GM11168 (cell line): ENCODE results near the gene TMEFF1.

Source experiments
- in situ Hi-C: fragments of 300-500 bp; cut with MboI; formaldehyde crosslinking; loops from one replicate; pipeline ENCODE4 v1.12.0; 2022; ENCODE audit warnings: low sequenced_read_pairs; ENCODE audit not compliant: unreplicated experiment

TMEFF1 gene

DNA sequence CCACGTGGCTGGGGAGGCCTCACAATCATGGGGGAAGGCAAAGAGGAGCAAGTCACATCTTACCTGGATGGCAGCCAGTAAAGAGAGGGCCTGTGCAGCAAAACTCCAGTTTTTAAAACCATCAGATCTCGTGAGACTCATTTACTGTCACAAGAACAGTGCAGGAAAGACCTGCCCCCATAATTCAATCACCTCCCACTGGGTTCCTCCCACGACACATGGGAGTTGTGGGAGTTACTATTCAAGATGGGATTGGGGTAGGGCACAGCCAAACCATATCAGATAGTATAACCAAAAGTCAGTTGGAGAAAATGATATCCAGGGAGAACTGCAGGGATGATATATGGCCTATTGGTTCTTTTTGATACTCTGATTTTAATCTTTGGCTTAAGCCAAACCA lies 94.9 kb downstream of the TMEFF1 start:
- in situ Hi-C loops: no loop called here

DNA sequence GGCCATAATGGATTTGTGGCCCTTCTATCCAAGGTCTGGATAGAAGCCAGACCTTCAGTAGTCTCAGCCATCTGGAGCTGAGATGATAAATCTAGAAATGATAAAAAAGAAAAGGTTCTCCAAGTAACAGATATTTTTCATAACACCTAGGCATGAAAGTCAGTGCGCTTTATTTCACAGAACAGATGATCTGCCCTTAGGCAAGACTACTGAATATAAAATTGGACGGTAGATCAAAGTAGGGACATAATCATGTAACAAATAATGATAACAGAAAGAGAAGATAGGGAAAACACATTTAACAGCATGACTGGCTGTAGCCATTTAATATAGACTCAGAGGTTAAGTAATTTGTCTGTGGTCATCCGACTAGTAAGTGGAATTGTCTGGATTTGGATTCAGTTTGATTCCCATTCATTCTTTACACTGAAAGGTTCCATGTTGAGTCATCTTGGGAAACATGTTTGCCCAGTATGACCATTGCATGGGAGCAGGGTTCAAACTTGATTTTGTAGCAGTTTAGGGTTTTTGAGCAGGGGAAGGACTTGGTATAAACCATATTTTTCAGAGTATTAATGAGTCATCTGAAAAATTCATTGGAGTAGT lies 100.8 kb downstream of the TMEFF1 start:
- in situ Hi-C loops: no loop called here

DNA sequence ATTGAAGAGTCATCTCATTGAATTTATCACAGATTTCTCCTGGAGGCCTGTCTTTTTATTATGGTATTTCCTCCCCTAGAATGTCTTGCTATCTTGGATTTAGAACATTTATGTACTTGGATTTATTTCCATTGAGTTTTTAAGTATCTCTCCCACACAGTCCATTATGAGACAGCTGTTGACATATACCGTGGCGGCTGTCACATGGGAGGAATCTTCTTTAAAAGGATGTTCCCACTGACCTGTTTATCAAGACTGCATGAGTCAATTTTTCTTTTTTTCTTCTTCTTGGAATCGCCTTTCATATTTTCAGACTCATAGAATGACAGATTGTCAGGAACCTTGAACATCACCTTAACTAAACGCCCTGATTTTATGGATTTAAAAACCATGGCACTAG lies 102.1 kb downstream of the TMEFF1 start:
- in situ Hi-C loops: loop anchor here (25.0 kb wide), 1 partner anchor 238 kb away; no protein-coding TSS in a partner anchor

DNA sequence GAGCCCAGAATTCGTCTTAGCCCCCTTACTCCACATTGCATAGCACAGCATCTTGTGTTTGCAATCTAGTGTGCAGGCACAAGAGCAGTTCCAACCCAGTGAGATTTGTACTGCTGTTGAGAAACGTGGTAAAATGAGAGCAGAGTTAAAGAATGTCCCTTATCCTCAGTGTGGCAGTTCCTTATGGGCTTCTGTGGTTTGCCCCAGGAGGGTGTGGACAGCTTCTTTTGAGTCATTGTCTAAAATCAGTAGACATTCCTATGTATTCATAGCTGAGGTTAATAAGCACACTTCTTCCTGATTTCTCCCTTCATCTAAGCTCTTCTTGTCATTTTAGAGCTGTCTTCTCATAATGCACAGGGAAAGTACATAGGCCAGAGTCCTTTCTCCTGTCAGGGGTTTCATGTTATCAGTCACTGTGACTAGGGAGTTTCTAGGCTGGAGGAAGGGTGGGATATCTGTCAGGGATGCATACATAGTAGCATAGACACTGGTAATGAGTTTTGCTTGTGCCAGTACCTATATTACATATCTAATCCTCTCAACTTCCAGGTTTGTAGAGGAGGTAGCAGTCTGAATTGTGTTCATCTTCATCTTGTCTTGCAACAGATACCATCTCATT lies 102.9 kb downstream of the TMEFF1 start:
- in situ Hi-C loops: loop anchor here (25.0 kb wide), 1 partner anchor 239 kb away; no protein-coding TSS in a partner anchor

DNA sequence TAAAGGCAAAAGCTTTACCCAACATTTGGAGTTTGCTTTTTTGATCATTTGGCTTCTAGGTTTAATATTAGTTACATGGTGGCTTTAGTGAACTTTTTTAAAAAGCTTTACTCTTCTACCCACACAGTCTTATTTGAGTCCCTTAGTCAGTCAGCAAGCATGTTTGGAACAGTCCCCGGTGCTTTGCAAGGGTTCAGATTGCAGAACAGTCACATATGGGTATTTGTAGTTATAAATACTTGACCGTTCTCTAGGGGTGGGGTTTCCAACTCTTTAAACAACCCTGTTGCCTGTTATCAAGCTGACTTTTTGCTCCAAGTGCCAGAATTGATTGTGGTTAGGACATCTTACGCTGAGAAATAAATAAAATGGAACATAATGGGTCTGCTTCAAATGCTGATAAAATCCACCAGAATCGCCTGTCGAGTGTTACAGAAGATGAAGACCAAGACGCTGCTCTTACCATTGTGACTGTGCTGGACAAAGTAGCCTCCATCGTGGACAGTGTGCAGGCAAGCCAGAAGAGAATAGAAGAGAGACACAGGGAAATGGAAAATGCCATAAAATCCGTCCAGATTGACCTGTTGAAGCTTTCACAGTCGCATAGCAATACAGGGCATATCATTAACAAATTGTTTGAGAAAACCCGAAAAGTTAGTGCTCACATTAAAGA lies 105.0 kb downstream of the TMEFF1 start, which contains the start of gene CAVIN4:
CAVIN4 (plus strand) TSS at position 304 of the 673 bp plus-strand sequence; CDS start at position 369, 65 bp downstream.
- in situ Hi-C loops: loop anchor here (25.0 kb wide), 1 partner anchor 241 kb away; no protein-coding TSS in a partner anchor

DNA sequence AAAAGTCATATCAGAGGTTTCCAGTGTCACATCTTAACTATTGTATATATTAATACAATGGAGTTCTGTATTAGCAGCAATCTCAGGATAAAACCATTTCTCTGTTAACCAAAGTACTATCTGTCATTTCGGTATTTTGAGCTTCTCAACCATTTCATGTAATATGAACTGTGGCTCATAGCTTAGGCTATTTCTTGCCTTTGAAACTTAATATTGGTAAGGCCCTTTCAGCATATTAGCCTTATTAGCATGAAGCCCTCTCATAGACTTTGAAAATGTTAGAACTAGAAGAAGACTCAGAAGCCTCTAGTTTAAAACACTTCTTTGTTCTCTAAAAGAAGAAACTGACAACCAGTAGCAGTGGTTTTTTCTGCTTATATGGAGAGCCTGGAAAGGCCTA lies 105.7 kb downstream of the TMEFF1 start:
- in situ Hi-C loops: loop anchor here (25.0 kb wide), 1 partner anchor 241 kb away; no protein-coding TSS in a partner anchor

DNA sequence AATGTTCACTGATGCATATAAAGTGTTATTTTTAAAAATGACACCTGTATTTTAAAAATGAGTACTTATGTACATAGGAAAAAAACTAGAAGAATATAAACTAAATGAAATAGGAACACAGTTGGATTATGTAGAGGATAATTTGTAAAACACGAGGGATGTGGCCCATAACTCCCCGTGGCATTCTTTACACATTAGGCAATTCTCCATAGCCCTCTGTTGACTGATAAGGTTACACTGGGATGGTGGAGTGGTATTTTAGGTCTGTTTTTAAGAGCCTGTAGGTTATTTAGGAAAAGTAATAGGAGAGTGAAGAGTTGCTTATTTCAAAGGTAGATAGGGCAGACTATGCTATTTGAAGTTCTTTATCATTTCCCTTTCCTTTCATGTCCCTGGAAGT lies 106.7 kb downstream of the TMEFF1 start:
- in situ Hi-C loops: loop anchor here (25.0 kb wide), 1 partner anchor 242 kb away; no protein-coding TSS in a partner anchor

DNA sequence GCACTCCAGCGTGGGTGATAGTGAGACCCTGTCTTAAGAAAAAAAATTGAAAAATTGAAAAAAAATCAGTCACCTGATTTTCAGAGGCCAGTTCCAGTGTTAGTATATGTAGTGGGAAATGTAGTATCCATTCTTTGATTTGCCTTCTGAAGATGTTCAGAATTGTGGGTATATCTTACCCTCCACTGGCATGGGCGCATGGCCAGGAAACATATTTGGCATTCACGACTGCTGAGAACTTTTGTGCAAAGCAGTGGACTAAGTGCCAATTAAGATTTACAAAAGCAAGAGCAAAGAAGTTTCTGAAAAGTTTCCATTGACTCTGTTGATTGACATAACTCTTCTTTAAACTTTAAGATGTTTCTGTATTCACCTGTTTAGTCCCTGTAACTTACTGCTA lies 107.3 kb downstream of the TMEFF1 start:
- in situ Hi-C loops: loop anchor here (25.0 kb wide), 1 partner anchor 243 kb away; no protein-coding TSS in a partner anchor

DNA sequence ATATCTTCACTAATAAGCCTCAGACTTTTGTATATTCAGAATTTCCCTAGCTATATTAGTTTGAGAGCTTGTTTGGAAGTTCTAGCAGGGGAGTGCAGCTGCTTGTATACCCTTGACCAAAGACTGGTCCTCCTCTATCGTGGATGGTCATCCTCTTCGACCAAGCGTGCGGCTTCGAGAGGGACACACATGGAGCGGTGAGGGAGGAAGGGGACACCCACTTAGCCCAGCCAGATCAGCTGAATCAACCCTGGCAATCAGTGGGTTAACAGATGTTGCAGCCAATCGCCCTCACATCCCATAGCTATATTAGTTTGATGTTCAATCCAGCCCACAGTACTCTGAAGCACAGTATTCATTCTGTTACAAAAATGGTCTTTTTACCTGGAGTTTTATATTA lies 108.1 kb downstream of the TMEFF1 start:
- in situ Hi-C loops: loop anchor here (25.0 kb wide), 1 partner anchor 244 kb away; no protein-coding TSS in a partner anchor

DNA sequence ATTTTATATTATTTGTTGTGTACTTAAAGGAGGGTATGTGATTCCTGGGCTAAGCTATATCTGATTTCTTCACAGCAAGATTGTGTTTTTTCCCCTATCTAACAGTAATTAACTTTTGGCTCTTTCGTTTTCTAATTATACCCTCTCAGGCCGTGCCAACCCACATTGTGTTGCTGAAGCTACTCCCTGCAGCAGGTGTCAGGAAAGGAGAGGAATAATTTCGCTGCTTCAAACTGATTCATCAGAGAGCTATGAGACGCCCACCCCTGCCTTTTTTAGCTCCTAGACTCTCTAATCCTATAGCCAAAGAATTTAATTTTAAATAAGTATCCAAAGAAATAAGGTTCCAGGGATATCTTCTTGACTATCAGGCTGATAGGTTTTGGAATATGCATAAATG lies 108.7 kb downstream of the TMEFF1 start:
- in situ Hi-C loops: loop anchor here (25.0 kb wide), 1 partner anchor 244 kb away; no protein-coding TSS in a partner anchor

DNA sequence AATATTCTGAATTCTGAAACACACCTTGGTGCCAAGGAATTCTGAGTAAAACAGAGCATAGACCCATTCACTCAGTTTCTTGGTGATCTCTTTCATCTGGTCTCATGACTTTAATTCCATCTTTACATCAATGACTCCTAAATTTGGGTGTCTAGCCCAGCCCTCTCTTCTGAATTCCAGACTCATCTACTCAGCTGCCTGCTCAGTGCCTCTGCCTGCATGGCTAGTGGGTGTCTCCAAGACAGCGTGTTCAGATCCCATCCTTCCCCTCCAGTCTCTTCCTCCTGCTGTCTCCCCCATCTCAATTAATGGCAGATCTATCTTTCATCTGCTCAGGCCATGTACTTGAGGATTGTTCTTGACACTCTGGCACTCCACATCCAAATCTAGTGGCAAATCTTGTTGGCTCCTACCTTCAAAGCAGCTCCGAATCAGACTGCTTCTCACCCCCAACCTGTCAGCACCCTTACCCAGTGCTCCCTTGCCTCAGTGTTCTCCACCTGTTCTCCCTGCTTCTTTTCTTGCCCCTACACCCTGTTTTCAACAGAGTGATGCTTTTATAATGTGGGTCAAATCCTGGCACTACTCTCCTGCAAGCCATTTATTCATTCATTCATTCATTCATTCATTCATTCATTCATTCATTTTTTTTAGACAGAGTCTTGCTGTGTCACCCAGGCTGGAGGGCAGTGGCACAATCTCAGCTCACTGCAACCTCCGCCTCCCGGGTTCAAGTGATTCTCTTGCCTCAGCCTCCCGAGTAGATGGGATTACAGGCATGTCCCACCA lies 110.3 kb downstream of the TMEFF1 start:
- in situ Hi-C loops: loop anchor here (25.0 kb wide), 1 partner anchor 246 kb away; no protein-coding TSS in a partner anchor

DNA sequence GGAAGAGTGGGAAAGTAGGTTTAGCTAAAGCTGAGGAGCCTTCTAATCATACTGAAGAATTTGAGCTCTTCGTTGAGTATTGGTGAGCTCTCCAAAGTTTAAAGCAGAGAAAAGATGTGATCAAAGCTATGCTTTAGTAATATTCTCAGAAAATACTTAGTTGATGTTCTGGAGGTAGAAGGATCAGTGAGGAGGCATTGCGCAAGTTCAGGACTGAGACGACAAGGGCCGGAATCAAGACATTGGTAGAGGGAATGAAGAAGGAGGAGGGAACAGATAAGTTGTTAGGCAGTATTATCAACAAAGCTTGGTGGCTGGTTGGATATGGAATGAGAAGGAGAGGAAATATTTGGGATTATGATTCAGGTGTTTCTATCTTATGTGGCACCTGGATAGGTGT lies 112.0 kb downstream of the TMEFF1 start:
- in situ Hi-C loops: loop anchor here (25.0 kb wide), 1 partner anchor 248 kb away; no protein-coding TSS in a partner anchor

DNA sequence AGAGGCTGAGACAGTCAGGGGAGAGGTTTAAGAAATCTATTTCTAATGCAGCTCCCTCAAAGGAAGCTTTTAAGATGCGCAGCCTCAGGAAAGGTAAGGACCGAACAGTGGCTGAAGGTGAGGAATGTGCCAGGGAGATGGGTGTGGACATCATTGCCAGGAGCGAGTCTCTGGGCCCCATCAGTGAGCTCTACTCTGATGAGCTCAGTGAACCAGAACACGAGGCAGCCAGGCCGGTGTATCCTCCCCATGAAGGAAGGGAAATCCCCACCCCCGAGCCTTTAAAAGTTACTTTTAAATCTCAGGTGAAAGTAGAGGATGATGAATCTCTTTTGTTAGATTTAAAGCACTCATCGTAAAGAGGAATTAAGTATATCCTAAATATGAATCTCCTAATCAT lies 113.1 kb downstream of the TMEFF1 start:
- in situ Hi-C loops: loop anchor here (25.0 kb wide), 1 partner anchor 249 kb away; no protein-coding TSS in a partner anchor

DNA sequence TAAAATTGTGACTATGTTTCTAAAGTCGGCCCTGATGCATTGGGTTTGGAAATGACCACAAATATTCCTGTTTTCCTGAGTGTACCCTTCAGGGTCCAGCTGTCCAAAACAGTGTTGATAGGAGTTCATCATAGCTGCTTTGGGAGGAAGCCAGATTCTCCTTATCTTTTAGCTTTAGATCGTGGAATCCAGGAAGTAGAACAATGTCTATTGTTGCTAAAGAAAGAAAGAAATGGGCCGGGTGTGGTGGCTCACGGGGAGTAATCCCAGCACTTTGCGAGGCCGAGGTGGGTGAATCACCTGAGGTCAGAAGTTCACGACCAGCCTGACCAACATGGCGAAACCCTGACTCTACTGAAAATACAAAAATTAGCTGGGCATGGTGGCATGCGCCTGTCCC lies 114.4 kb downstream of the TMEFF1 start:
- in situ Hi-C loops: loop anchor here (25.0 kb wide), 1 partner anchor 250 kb away; no protein-coding TSS in a partner anchor

DNA sequence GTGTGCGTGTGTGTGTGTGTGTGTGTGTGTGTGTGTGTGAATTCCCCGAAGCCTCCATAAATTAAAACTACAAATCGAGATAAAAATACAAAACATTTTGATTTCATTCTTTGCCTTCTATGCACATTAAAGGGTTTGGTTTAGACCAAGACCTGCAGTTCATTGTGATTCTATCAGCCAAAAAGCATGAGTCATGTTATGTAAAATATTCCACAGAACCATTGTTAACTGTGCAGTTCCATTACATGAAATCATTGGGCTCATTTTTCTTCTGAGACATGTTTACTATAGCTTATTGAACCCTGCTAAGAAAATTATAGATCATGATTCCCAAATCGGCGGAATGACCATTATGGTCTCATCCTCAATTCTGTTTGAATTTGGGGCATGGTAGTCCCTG lies 116.6 kb downstream of the TMEFF1 start:
- in situ Hi-C loops: loop anchor here (25.0 kb wide), 1 partner anchor 252 kb away; no protein-coding TSS in a partner anchor

DNA sequence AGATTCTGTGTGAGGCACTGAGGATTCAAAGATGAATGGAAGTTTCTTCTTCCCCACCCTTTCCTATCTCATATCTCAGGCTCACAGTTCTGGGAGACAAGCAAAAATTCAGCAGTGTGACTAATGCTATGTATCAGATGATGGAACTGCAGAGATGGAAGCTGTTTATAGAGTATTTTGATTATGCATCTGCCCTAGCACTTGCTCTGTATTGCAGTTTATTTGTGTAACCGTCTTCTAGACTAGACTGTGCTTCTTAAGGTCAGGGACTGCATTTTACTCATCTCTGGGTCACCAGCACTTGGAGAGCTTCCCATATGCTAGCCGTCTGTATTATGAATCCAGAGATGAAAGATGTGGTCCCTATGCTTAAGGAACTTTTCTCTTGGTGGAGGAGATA lies 117.5 kb downstream of the TMEFF1 start:
- in situ Hi-C loops: loop anchor here (25.0 kb wide), 1 partner anchor 253 kb away; no protein-coding TSS in a partner anchor

DNA sequence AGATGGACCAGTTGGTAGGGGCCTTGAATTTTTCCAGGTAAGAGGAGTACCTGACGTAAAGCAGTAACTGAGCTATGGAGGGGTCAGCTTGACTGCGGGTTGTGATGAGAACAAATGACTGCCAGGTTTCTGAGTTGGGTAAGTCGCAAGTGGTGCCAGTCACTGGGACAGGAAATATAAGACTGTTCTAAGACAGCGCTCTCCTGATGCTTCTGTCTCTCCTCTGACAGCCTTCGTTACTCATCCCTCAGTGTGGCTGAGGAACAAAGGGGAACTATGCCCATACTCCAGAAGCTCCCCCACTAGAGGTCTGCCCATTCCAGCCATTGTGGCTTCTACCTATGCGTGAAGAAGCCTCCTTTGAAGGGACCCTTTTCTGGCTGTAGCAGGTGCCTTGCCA lies 118.2 kb downstream of the TMEFF1 start:
- in situ Hi-C loops: loop anchor here (25.0 kb wide), 1 partner anchor 254 kb away; no protein-coding TSS in a partner anchor

DNA sequence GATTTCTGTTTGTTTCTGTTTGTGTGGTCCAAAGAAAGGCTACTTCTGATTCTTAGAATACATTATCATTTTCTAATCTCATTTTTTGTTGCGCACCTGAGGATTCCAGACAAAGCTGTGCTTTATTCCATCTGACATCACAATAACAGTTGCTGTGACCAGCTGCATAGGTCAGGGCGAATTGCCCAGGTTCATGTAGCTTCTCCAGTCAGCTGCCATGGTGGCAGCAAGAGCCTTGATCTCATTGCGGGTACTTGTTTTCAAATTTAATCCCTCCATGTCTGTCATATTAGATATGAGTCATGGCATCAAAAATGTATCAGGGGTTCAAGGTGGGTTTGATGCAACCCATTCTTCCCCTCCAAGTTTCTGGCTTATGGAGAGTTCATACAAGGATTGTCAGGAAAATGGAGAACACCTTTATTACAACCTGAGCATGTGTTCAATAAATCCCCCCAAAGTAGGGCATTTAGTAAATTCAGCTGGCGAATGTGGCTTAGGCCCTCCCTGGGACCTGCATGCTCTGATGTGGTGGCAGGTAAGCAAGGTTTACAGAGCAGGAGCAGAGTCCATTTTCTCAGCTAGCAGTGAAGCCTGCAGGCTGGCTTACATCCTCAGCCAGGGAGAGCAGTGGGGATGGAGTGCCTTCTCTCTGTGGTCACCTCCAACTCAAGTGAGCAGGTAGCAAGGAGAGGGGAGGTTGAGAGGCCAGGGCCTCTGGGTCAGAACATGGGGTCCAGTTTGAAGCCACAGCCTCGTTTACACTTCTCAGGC lies 118.9 kb downstream of the TMEFF1 start:
- in situ Hi-C loops: loop anchor here (25.0 kb wide), 1 partner anchor 255 kb away; no protein-coding TSS in a partner anchor
